Inferior parietal cortex (tissue), 1 donor: ENCODE results near the gene CEP19.

Source experiments
- DNase-seq: peaks from one replicate; pipeline ENCODE4 v3.0.0-alpha.2; 2016; ENCODE audit errors: extremely low spot score

CEP19 gene

GRCh38 chr3:196666001-196666867, 45.8 kb downstream of the CEP19 start:
- DNase-seq: peak; percentile 29

- no peak for DNase-seq
Observed at GRCh38 chr3:196662711-196663571, 49.1 kb downstream of the CEP19 start.

GRCh38 chr3:196662033-196662432, 50.0 kb downstream of the CEP19 start:
- no peak for DNase-seq

- DNase-seq: no peak
Observed at GRCh38 chr3:196661400-196661799, 50.6 kb downstream of the CEP19 start.

GRCh38 chr3:196660381-196661166, 51.5 kb downstream of the CEP19 start:
- no peak for DNase-seq

GRCh38 chr3:196659901-196660351, 52.1 kb downstream of the CEP19 start:
- DNase-seq: no peak
